GM12872 (cell line): ENCODE measurements around the gene CD38.

Experiments used
- TF ChIP-seq, protein P1 (sequence below): IDR thresholded peaks from 3 replicates; pipeline ENCODE4 v1.5.1; 2011; ENCODE audit warnings: low read depth, mild to moderate bottlenecking, low read length, moderate library complexity; ENCODE audit not compliant: insufficient read depth

CD38 gene

DNA sequence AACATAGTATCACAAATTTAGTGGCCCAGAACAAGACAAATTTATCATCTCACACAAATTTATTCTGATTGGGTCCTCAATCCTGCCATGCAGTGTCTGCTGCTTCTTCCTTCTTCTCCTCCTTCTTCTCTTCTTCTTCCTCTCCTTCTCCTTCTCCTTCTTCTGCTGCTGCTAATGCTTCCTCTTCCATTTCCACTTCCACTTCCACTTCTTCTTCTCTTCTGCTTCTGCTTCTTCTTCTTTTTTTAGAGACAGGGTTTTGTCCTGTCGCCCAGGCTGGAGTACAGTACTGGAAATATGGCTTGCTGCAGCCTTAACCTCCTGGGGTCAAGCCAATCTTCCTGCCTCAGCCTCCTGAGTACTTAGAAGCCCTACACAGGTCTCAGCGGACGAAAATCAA lies 122.9 kb downstream of the CD38 start:
- TF ChIP-seq, protein P1, sequence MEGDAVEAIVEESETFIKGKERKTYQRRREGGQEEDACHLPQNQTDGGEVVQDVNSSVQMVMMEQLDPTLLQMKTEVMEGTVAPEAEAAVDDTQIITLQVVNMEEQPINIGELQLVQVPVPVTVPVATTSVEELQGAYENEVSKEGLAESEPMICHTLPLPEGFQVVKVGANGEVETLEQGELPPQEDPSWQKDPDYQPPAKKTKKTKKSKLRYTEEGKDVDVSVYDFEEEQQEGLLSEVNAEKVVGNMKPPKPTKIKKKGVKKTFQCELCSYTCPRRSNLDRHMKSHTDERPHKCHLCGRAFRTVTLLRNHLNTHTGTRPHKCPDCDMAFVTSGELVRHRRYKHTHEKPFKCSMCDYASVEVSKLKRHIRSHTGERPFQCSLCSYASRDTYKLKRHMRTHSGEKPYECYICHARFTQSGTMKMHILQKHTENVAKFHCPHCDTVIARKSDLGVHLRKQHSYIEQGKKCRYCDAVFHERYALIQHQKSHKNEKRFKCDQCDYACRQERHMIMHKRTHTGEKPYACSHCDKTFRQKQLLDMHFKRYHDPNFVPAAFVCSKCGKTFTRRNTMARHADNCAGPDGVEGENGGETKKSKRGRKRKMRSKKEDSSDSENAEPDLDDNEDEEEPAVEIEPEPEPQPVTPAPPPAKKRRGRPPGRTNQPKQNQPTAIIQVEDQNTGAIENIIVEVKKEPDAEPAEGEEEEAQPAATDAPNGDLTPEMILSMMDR = no peak

DNA sequence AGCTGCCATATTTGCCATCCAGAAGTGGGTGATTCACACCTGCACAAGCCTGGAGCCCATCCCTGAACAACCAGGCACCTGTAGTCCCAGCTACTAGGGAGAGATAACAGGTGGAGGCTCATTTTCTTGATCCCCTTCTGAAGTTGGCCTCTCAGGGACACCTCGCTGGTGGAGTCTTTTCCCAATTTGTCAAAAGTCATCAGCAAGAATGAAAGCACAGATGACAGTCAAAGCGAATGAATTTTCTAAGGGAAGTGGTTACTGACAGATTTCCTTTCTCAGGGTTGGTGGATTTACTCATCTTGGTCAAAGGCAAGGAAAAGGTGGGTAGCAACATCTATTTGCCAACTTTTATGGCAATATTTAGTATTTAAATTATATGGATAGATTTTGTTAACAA lies 123.9 kb downstream of the CD38 start:
- TF ChIP-seq, protein P1 = no peak

DNA sequence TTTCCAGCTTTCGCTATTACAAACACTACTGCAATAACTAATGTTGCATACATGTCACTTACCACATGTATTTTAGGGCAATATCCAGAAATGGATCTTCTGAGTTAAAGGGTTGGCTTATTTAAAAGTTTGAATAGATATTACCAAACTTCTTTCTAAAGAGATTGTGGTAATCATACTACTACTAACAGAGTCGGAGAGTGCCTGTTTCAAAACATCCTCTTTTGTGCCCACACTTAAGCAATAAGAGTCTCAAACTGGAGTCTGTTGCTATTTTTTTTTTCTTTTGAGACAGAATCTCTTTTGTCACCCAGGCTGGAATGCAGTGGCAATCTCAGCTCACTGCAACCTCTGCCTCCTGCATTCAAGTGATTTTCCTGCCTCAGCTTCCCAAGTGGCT lies 124.6 kb downstream of the CD38 start:
- TF ChIP-seq, protein P1 = no peak
